Measurements from ENCODE around the gene MYLK.
"Not testable (repeated sequence)": the region's sequence is repeated elsewhere in the genome, so short reads cannot be mapped to it uniquely, and the experiment has no call there.

The MYLK gene

GRCh38 chr3:123719061-123719756, 164.9 kb downstream of the MYLK start:
- peak; percentile 84 for DNase-seq

- no peak for DNase-seq
Observed at GRCh38 chr3:123718108-123718507, 166.0 kb downstream of the MYLK start.

- DNase-seq = peak; percentile 95
Observed at GRCh38 chr3:123717451-123717850, 166.7 kb downstream of the MYLK start.

GRCh38 chr3:123716411-123716810, 167.7 kb downstream of the MYLK start:
- peak; percentile 51 for DNase-seq

- DNase-seq = no peak
Observed at GRCh38 chr3:123713211-123713610, 170.9 kb downstream of the MYLK start.

GRCh38 chr3:123712077-123712860, 171.9 kb downstream of the MYLK start:
- peak; percentile 43 for DNase-seq

- no peak for DNase-seq
Observed at GRCh38 chr3:123711356-123711755, 172.8 kb downstream of the MYLK start.

GRCh38 chr3:123708531-123708930, 175.6 kb downstream of the MYLK start:
- DNase-seq = no peak

GRCh38 chr3:123707641-123708040, 176.5 kb downstream of the MYLK start:
- not testable (repeated sequence) for DNase-seq

GRCh38 chr3:123706871-123707270, 177.3 kb downstream of the MYLK start:
- DNase-seq = no peak

- no peak for DNase-seq
Observed at GRCh38 chr3:123705488-123706285, 178.4 kb downstream of the MYLK start.

GRCh38 chr3:123703663-123704062, 180.5 kb downstream of the MYLK start:
- DNase-seq = not testable (repeated sequence)

GRCh38 chr3:123702720-123703119, 181.4 kb downstream of the MYLK start:
- DNase-seq = no peak

- DNase-seq = peak; percentile 75
Observed at GRCh38 chr3:123702057-123702456, 182.1 kb downstream of the MYLK start.

GRCh38 chr3:123700791-123701722, 183.1 kb downstream of the MYLK start:
- no peak for DNase-seq

- DNase-seq = no peak
Observed at GRCh38 chr3:123698813-123699212, 185.3 kb downstream of the MYLK start.

GRCh38 chr3:123696808-123697207, 187.3 kb downstream of the MYLK start:
- peak; percentile 52 for DNase-seq

GRCh38 chr3:123695731-123696640, 188.1 kb downstream of the MYLK start:
- DNase-seq = no peak

- DNase-seq = no peak
Observed at GRCh38 chr3:123695152-123695551, 189.0 kb downstream of the MYLK start.

GRCh38 chr3:123694366-123695087, 189.6 kb downstream of the MYLK start:
- peak; percentile 37 for DNase-seq
